HG03159 (cell line): ENCODE measurements around the gene FBXO36.
A peak's percentile ranks its signal among the peaks of the same experiment; 100 is the strongest.
"Not testable (repeated sequence)": the region's sequence is repeated elsewhere in the genome, so short reads cannot be mapped to it uniquely, and the experiment has no call there.

Source experiments
- ATAC-seq: cut with Tn5 transposase; IDR thresholded peaks from one replicate; pipeline ENCODE4 v1.9.1; 2021; ENCODE audit warnings: mild to moderate bottlenecking, moderate library complexity; ENCODE audit not compliant: unreplicated experiment

Gene FBXO36

GRCh38 chr2:229910832-229911412, 11.4 kb upstream of the FBXO36 start:
- no peak for ATAC-seq

GRCh38 chr2:229914171-229914570, 8.1 kb upstream of the FBXO36 start:
- ATAC-seq = no peak

- ATAC-seq = no peak
Measured at GRCh38 chr2:229917793-229918192, 4.5 kb upstream of the FBXO36 start.

GRCh38 chr2:229920011-229920641, 2.2 kb upstream of the FBXO36 start:
- no peak for ATAC-seq

- peak; percentile 19 for ATAC-seq
Measured at GRCh38 chr2:229921101-229921891, 1.0 kb upstream of the FBXO36 start.

- peak; percentile 74 for ATAC-seq
Measured at GRCh38 chr2:229921892-229922448, 333 bp upstream of the FBXO36 start, which contains the start of gene TRIP12. TSS of gene TRIP12 (minus strand) at chr2:229922009. CDS start at chr2:229880079, 41,930 bp downstream.

- not testable (repeated sequence) for ATAC-seq
Measured at GRCh38 chr2:229924541-229924940, 2.2 kb downstream of the FBXO36 start.

GRCh38 chr2:229925201-229925600, 2.9 kb downstream of the FBXO36 start:
- no peak for ATAC-seq

- no peak for ATAC-seq
Measured at GRCh38 chr2:229927817-229928321, 5.6 kb downstream of the FBXO36 start.

GRCh38 chr2:229930656-229931055, 8.4 kb downstream of the FBXO36 start:
- ATAC-seq = no peak

GRCh38 chr2:229931241-229931640, 8.9 kb downstream of the FBXO36 start:
- no peak for ATAC-seq

- ATAC-seq = no peak
Measured at GRCh38 chr2:229937537-229937936, 15.2 kb downstream of the FBXO36 start.

- no peak for ATAC-seq
Measured at GRCh38 chr2:229942671-229943070, 20.4 kb downstream of the FBXO36 start.

- no peak for ATAC-seq
Measured at GRCh38 chr2:229943171-229943570, 20.9 kb downstream of the FBXO36 start.

GRCh38 chr2:229943770-229944449, 21.6 kb downstream of the FBXO36 start:
- ATAC-seq = no peak

GRCh38 chr2:229945975-229946374, 23.7 kb downstream of the FBXO36 start:
- ATAC-seq = no peak

GRCh38 chr2:229947544-229947943, 25.2 kb downstream of the FBXO36 start:
- ATAC-seq = peak; percentile 79

- no peak for ATAC-seq
Measured at GRCh38 chr2:229952256-229952835, 30.0 kb downstream of the FBXO36 start.

GRCh38 chr2:229955663-229956062, 33.4 kb downstream of the FBXO36 start:
- no peak for ATAC-seq

- ATAC-seq = no peak
Measured at GRCh38 chr2:229956491-229956890, 34.2 kb downstream of the FBXO36 start.
